ENCODE data around the gene APH1B.
"Not testable (repeated sequence)": the region's sequence is repeated elsewhere in the genome, so short reads cannot be mapped to it uniquely, and the experiment has no call there.

APH1B gene

GRCh38 chr15:63335543-63336240 is 58.3 kb downstream of the APH1B start:
- no peak for DNase-seq

GRCh38 chr15:63337046-63337445 is 59.6 kb downstream of the APH1B start:
- DNase-seq, result no peak

- no peak for DNase-seq
Observed at GRCh38 chr15:63338170-63338569, 60.8 kb downstream of the APH1B start.

GRCh38 chr15:63339006-63339766 is 61.8 kb downstream of the APH1B start:
- no peak for DNase-seq

- no peak for DNase-seq
Observed at GRCh38 chr15:63339836-63340235, 62.4 kb downstream of the APH1B start.

- DNase-seq, result no peak
Observed at GRCh38 chr15:63340353-63340752, 62.9 kb downstream of the APH1B start.

GRCh38 chr15:63340878-63341277 is 63.5 kb downstream of the APH1B start:
- DNase-seq, result no peak

GRCh38 chr15:63341898-63342297 is 64.5 kb downstream of the APH1B start:
- DNase-seq, result no peak

GRCh38 chr15:63342996-63343562 is 65.7 kb downstream of the APH1B start:
- DNase-seq, result not testable (repeated sequence)

GRCh38 chr15:63344731-63345390 is 67.5 kb downstream of the APH1B start:
- DNase-seq, result no peak

GRCh38 chr15:63345391-63345752 is 68.0 kb downstream of the APH1B start:
- DNase-seq, result no peak

GRCh38 chr15:63347074-63347857 is 69.9 kb downstream of the APH1B start:
- no peak for DNase-seq

- peak; percentile 83 for DNase-seq
Observed at GRCh38 chr15:63348392-63348791, 71.0 kb downstream of the APH1B start.

GRCh38 chr15:63349156-63349555 is 71.8 kb downstream of the APH1B start:
- DNase-seq, result peak; percentile 26

GRCh38 chr15:63349621-63350020 is 72.2 kb downstream of the APH1B start:
- DNase-seq, result no peak

GRCh38 chr15:63350178-63350621 is 72.8 kb downstream of the APH1B start:
- no peak for DNase-seq

GRCh38 chr15:63351170-63351569 is 73.8 kb downstream of the APH1B start:
- DNase-seq, result no peak

- no peak for DNase-seq
Observed at GRCh38 chr15:63352808-63353207, 75.4 kb downstream of the APH1B start.

- DNase-seq, result no peak
Observed at GRCh38 chr15:63353261-63353660, 75.9 kb downstream of the APH1B start.

GRCh38 chr15:63353887-63354286 is 76.5 kb downstream of the APH1B start:
- DNase-seq, result no peak

- DNase-seq, result no peak
Observed at GRCh38 chr15:63354821-63355650, 77.6 kb downstream of the APH1B start.

- no peak for DNase-seq
Observed at GRCh38 chr15:63357061-63357460, 79.7 kb downstream of the APH1B start.

Measured in suppressor macrophage treated with lipopolysaccharide for 4 hours (primary cell).